KOPT-K1 (cell line): ENCODE data around the gene ZNF584.
A peak's percentile ranks its signal among the peaks of the same experiment; 100 is the strongest.
"Not testable (repeated sequence)": the region's sequence is repeated elsewhere in the genome, so short reads cannot be mapped to it uniquely, and the experiment has no call there.

Experiments used
- H3K27ac ChIP-seq: fragments of 200-600 bp; sonication (generic); 2 replicates; pipeline ENCODE4 v1.5.1; 2016; ENCODE audit warnings: antibody characterized with exemption, mild to moderate bottlenecking, low read depth, low read length; ENCODE audit not compliant: poor library complexity, severe bottlenecking
- H3K36me3 ChIP-seq: fragments of 200-600 bp; sonication (generic); 2 replicates; pipeline ENCODE4 v1.5.1; 2017; ENCODE audit warnings: antibody characterized with exemption, mild to moderate bottlenecking, low read length, moderate library complexity; ENCODE audit not compliant: insufficient read depth
- H3K9me3 ChIP-seq: fragments of 200-600 bp; sonication (generic); 2 replicates; pipeline ENCODE4 v1.5.1; 2017; ENCODE audit warnings: antibody characterized with exemption, low read length, mild to moderate bottlenecking; ENCODE audit not compliant: insufficient read depth, poor library complexity, severe bottlenecking

The ZNF584 gene

DNA sequence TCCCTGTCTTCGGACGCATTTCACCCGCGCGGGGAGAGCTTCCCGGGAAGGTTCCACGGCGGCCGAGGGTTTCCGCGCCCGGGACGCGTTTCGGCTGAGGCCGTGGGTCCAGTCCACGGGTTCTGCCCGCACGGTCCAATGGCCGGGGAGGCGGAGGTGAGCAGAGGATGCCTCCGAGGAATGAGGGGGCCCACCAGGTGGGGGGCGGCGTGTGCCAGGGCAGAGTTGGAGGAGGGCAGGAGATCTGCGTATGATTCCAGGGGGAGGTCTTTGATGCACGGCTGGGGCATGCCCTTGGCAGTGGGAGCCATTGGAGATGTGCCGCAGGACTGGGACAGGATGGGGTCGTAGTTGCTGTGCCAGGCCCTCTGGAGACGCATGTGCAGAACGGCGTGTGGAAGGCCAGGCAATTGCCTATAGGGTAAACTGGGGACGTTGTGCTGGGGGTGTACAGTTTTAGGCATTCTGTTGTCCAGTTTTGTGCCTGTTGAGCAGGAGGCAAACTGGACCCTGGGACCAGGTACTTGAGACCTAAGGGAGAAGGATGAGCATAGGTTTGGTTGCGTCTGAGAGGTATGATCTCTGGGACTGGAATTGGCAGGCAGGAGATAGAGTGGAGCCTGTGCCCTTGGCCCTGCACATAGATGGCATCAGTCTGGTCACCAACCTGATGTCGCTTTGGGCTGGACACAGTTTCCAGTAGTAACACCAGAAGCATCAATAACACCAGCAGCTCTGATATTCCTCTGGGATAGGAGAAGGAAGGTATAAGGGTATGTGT, 751 bp downstream of the ZNF584 start:
- Histone ChIP-seq H3K27ac (peak overlapping the region; percentile 78), H3K9me3 (no peaks in the 10 kb centered on the region), H3K36me3 (no peaks in the 10 kb centered on the region)

- peak overlapping the region; percentile 64 for H3K27ac ChIP-seq
- H3K36me3 ChIP-seq, result peaks cover 59% of the 10 kb centered on the region
Observed at GRCh38 chr19:58416604-58417003, 8.2 kb downstream of the ZNF584 start.

GRCh38 chr19:58417071-58417470, 8.6 kb downstream of the ZNF584 start:
- peaks cover 27% of the 10 kb centered on the region for H3K9me3 ChIP-seq
- H3K36me3 ChIP-seq, result peaks cover 59% of the 10 kb centered on the region
- H3K27ac ChIP-seq, result peak overlapping the region; percentile 64

More at GRCh38 chr19:58416604-58417003, 8.2 kb downstream of the ZNF584 start:
- peaks cover 27% of the 10 kb centered on the region for H3K9me3 ChIP-seq

- H3K36me3 ChIP-seq, result no peaks in the 10 kb centered on the region
- no peak overlapping the region for H3K27ac ChIP-seq
- H3K9me3 ChIP-seq, result peaks cover 20% of the 10 kb centered on the region
Observed at GRCh38 chr19:58428617-58429016, 20.2 kb downstream of the ZNF584 start.

- Histone ChIP-seq H3K9me3 (peaks cover 31% of the 10 kb centered on the region), H3K36me3 (no peaks in the 10 kb centered on the region), H3K27ac (no peak overlapping the region)
Observed at GRCh38 chr19:58429745-58430144, 21.3 kb downstream of the ZNF584 start.

DNA sequence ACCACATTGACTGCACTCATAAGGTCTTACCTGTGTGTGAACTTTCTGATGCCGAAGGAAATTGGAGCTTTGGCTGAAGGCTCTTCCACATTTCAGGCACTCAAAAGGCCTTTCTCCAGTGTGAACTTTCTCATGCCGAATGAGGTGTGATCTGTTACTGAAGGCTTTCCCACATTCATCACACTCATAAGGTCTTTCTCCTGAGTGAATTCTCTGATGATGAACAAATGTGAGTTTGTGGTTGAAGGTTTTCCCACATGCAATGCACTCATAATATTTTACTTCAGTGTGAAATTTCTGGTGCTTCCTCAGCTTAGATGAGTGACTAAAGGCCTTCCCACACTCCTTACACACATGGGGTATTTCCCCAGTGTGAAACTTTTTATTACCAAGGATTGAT, 25.8 kb downstream of the ZNF584 start:
- peaks cover 39% of the 10 kb centered on the region for H3K9me3 ChIP-seq
- no peaks in the 10 kb centered on the region for H3K36me3 ChIP-seq
- no peak overlapping the region for H3K27ac ChIP-seq

DNA sequence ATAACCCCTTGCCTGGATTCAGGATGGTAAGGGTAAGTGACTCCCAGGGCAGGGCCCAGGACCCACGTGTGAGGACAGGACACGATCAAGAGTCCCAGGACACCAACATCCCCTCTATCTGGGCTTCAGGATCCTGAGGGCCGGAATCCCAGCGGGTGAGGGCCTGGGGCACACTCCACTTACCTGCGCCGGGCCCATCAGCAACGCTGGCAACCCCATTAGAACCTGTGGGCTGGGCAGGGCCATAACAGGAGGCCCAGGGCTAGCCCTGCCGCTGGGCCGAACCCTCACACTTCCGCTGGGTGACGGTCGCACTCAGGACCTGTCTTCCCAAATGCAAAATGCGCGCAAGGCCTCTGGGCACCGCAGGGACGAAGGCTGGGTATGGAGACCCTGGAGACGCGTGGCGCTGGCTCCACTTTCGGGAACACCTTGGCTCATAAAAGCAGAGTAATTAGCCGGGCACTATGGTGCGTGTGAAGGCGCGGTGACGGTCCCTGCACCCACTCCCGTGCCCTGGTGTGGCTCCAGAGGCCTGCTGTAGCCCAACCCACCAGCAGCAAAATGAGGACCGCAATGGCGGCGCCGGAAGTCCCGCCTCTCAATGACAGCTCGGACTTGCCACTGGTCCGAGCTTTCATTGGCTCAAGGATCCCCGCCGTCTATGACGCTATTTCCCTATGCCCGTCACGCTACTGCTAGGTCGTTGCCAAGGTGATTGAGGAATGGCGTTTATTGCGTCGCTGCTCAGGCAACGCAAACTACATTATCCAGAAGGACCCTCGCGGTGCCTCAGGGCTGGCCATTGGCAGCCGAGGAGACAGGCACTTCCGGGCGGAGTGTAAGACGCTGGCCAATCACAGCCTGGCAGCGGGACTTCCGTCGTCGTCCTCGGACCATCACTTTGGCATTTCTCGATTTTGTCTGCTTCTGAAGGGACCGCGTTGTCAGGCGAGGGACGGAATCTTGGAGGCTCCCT, 31.4 kb downstream of the ZNF584 start, which contains the start of gene ZNF132:
ZNF132 (minus strand) TSS at position 578 of the 979 bp plus-strand sequence; CDS start at position 246, 332 bp downstream.
- Histone ChIP-seq H3K9me3 (peaks cover 35% of the 10 kb centered on the region), H3K36me3 (no peaks in the 10 kb centered on the region), H3K27ac (no peak within 1 kb of the TSS)

- Histone ChIP-seq H3K36me3 (no peaks in the 10 kb centered on the region), H3K9me3 (peaks cover 30% of the 10 kb centered on the region), H3K27ac (no peak overlapping the region)
Observed at GRCh38 chr19:58440556-58440955, 32.1 kb downstream of the ZNF584 start.

DNA sequence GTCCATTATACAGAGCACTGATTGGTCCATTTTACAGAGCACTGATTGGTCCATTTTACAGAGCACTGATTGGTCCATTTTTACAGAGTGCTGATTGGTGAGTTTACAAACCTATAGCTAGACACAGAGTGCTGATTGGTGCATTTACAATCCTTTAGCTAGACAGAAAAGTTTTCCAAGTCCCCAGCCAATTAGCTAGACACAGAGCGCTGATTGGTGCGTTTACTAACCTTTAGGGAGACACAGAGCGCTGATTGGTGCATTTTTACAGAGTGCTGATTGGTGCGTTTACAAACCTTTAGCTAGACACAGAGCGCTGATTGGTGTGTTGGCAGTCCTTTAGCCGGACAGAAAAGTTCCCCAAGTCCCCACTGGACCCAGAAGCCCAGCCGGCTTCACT, 34.5 kb downstream of the ZNF584 start:
- not testable (repeated sequence) for H3K27ac ChIP-seq, H3K36me3 ChIP-seq
- peaks cover 43% of the 10 kb centered on the region for H3K9me3 ChIP-seq

DNA sequence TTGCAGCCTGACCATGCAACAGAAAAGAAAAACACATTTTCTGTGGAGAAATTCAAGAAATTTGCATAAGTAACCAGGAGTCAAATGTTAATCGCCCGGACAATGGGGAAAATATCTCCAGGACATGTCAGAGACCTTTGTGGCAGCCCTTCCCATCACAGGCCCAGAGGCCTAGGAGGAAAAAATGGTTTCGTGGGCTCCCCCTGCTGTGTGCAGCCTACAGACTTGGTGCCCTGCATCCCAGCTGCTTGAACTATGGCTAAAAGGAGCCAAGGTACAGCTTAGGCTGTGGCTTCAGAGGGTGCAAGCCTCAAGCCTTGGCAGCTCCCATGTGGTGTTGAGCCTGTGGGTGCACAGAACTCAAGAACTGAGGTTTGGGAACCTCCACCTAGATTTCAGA, 40.4 kb downstream of the ZNF584 start:
- peaks cover 40% of the 10 kb centered on the region for H3K9me3 ChIP-seq

GRCh38 chr19:58449980-58450379, 41.5 kb downstream of the ZNF584 start:
- H3K36me3 ChIP-seq, result peaks cover 12% of the 10 kb centered on the region
- peaks cover 40% of the 10 kb centered on the region for H3K9me3 ChIP-seq
- H3K27ac ChIP-seq, result not testable (repeated sequence)

More for the DNA sequence above, 40.4 kb downstream of the ZNF584 start:
- not testable (repeated sequence) for H3K36me3 ChIP-seq, H3K27ac ChIP-seq

- Histone ChIP-seq H3K27ac (no peak overlapping the region), H3K36me3 (peaks cover 12% of the 10 kb centered on the region), H3K9me3 (peaks cover 40% of the 10 kb centered on the region)
Observed at GRCh38 chr19:58450856-58451357, 42.5 kb downstream of the ZNF584 start.

GRCh38 chr19:58451358-58452101, 43.1 kb downstream of the ZNF584 start, which contains the start of gene ZNF324B:
Gene ZNF324B (plus strand): TSS chr19:58451622. CDS start chr19:58453702, 2,080 bp downstream.
- peaks cover 40% of the 10 kb centered on the region for H3K9me3 ChIP-seq
- H3K27ac ChIP-seq, result peak within 1 kb of the TSS; percentile 56
- H3K36me3 ChIP-seq, result peaks cover 18% of the 10 kb centered on the region

DNA sequence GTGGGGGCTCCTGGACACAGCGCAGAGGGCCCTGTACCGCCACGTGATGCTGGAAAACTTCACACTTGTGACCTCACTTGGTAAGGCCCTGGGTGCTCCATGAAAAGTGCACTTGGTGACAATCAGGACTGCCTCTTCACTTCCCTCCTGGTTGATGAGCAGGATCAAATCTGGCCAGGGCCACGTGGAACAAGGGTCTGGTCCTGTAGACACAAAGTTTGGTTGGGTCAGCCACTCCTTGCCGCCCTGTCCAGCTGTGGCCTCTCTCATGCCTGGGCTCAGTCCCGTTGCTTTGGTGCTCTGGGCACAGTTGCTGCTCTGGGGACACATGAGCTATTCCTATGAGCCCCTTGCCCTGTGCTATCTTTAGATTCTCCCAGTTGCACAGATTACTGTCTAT, 45.3 kb downstream of the ZNF584 start:
- Histone ChIP-seq H3K9me3 (peaks cover 20% of the 10 kb centered on the region), H3K36me3 (peaks cover 29% of the 10 kb centered on the region), H3K27ac (no peak overlapping the region)
